22Rv1 (cell line): ENCODE results near the gene TIE1.

Experiments
- CTCF ChIP-seq: fragments of 450-650 bp; IDR thresholded peaks from 2 replicates; pipeline ENCODE4 v1.5.1; 2017; ENCODE audit warnings: mild to moderate bottlenecking
- ZFX ChIP-seq: fragments of 450-650 bp; IDR thresholded peaks from 2 replicates; pipeline ENCODE4 v1.6.1; 2017; ENCODE audit warnings: antibody characterized with exemption, borderline replicate concordance

GRCh38 chr1:43302721-43303470 is 2.1 kb downstream of the TIE1 start:
- TF ChIP-seq CTCF (no peak), ZFX (no peak)
